GM19438 (cell line): Measurements from ENCODE around the gene ASPSCR1.
A peak's percentile ranks its signal among the peaks of the same experiment; 100 is the strongest.

Experiments used
- ATAC-seq: cut with Tn5 transposase; IDR thresholded peaks from one replicate; pipeline ENCODE4 v1.9.1; 2021; ENCODE audit warnings: low read depth; ENCODE audit not compliant: unreplicated experiment

The ASPSCR1 gene

GRCh38 chr17:81959362-81960129, 17.9 kb upstream of the ASPSCR1 start:
- no peak for ATAC-seq

- no peak for ATAC-seq
Observed at GRCh38 chr17:81960130-81960958, 17.1 kb upstream of the ASPSCR1 start.

DNA sequence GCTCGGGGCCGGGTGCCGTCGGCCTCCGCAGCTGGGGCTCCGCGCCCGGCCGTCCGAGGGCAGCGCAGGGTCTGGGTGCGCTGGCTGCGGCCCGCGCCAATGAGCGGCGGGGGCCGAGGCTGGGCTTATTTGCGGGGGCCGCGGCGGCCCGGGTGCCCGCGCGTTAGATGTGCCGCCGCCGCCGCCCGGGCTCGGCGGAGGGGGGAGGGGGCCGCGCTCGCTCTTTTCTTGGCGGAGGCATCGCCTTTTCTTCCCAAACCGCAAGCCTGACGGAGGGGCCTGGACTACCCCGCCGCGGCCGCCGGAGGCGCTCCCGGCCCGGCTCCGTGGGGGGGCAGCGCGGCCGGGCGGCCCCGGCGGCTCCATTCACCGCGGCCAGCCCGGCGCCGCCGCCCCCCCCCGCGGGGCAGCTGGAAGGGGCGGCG, 16.3 kb upstream of the ASPSCR1 start, which contains the start of gene NOTUM:
Gene NOTUM (minus strand): TSS at position 101 of the 425 bp plus-strand sequence. CDS start 278 bp downstream, outside the sequence.
- no peak for ATAC-seq

DNA sequence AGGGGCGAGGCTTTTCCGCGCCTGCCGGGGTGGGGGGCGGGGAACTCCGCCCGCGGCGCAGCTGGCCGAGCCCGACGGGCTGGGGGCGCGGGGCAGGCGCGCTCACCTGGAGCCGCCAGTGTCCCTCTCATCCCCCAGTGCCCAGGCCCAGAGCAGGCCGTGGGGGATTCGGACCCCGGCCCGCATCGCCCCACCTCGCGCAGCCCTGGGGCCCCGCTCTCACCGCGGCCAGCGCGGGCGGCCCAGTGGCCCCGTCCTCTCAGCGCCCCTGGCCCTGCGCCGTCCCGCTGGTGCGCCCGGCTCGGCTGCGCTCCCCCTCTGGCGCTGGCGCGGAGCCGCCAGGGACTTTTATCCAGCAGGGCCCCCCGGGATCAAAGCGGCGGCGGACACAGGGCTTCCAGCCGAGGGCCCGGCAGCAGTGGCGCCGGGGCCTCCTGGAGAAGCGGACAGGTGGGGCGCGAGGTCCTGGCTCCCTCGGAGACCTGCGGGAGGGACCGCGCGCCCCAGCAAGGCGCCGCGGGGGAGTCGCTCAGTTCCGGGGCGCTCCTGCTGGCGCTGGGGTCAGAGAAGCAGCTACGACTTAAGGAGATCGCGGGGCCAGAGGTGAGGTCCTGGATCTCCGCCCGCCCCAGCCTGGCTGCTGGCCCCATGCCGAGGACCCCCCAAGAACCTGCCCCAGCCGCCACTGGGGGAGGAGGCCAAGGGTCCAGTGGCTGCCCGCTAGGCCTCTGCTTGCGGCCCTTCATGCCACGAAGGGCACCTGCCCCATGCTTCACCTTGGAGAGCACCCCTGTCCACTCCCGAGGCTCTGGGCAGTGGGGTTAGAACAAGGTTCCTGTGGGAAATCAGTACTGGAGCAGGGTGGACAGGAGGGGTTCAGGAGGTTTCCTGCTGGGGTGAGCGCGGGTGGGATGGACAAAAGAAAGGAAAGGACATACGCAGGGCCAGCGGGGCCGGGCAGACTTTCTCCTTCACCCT, 15.6 kb upstream of the ASPSCR1 start:
- no peak for ATAC-seq

DNA sequence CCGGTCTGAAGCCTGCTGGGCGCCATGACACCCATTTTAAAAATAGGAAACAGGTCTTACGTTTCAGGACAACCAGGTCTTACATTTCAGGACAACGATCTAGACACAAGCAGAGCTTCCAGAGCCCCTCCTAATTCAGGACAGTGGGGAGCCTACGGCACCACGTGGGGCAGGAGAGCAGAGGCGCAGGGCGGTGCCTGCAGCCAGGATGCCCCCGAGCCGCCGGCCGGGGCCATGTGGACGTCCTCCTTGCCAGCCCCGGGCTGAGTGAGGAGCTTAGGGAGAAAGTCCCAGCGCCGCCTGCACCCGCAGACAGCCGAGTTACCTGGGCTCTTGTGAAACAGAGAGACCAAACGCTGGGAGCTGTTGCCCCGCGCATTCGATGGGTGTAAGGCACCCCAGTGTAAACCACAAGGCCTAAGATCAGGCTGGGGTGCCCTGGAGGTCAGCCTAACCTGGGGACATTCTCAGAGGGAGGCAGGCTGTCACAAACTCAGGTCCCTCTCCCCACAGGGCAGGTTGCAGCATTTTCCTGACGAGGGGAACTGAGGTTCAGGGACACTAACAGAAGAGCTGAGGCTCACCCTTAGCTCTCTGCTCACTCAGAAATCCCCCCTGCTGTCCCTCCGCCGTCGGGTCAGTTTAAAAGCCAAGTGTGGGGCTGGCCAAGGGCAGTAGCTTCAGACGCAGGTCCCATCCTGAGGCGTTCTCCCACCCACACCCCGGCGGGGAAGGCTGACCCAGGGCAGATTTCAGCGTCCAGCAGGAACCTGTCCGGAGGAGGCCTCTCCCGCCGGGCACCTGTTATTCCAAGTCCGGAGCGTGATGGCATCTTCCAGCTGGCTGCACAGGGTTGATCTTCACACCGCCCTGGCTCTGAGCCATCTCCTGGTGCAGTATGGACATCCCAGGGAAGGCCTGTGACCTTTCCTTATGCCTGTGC, 14.7 kb upstream of the ASPSCR1 start:
- no peak for ATAC-seq

DNA sequence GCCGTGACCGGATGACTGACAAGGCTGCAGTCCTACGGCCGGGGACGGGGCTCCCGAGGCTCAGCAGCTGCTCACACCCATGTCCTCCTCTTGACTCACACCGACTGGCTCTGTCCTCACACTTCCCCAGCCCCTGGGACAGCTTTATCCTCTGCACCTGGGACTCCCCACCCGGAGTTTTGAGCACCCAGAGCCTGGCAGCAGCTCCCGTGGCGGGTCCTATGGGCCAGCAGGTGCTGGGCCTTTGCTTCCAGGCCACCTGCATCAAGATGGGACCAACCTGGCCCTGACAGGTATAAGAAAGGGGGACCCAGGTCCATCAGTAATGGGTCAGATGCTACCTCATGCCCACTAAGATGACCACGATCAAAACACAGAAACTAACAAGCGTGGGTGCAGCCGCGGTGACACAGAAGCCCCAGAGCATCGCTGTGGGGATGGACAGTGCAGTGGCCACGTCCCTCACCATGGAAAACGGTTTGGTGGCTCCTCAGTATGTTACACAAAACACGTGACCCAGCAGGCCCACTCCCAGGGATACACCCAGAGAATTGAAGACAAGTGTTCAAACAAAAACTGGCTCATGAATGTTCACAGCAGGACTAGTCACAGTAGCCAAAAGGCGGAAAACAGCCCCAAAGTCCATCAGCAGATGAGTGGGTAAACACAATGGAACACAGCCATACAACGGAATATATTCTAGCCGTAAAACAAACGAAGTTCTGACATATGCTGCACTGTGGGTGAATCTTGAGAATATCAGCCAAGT, 13.2 kb upstream of the ASPSCR1 start:
- ATAC-seq = no peak

DNA sequence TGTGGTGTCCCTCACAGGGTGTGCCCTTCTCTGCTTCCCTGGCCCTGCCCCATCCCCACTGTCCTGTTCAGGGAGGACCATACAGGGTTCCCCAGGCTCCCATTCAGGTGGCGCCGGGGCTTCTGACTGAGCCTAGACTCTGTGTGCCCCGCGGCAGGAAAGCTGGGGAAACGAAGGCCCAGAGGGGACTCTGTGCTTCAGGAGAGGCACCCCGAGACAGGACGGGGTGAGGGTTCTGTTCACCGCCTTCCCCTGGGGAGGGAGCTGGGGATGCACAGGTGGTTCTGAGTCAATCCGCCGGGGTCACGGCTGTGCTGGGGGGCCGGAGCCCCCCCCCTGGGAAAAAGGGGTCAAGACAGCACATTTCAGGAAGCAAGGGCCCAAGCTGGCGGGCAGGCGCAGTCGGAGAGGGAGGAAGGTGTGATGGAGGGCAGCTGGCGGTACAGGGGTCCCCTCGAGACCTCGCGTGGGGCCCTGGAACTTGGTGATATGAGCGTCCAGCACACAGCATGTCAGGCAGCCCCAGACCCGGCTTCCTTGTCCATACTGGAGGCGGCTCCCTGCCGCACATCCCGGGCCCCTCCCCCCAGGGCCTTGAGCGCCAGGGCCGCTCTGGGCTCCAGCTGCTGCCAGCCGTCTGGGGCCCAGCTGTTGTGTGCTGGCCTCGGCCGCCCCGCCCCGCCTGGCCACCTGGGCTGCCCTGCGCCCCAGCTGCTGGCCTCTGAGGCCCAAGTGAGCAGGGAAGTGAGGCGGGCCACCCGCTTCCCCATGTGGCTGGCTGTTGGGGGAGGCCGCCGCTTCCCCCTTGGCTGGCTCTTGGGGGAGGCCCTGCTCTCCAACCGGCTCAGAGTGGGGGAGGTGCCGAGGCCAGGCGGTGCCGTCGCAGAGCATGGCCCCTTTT, 10.8 kb upstream of the ASPSCR1 start:
- ATAC-seq = no peak

DNA sequence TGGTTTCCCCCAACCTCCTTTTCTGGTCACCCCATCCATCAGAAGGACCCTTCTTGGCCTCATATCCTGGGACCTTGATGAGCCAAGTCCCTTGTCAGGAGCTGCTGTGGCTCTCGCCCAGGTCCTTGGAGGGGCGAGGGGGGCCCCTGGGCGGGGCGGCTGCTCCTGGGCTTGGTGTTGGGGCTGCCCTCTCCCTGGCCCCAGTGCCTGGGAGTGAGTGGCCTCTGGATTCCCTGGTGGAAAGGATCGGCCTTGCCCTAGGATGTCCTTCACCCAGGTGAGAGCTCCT, 10.2 kb upstream of the ASPSCR1 start:
- ATAC-seq = no peak

DNA sequence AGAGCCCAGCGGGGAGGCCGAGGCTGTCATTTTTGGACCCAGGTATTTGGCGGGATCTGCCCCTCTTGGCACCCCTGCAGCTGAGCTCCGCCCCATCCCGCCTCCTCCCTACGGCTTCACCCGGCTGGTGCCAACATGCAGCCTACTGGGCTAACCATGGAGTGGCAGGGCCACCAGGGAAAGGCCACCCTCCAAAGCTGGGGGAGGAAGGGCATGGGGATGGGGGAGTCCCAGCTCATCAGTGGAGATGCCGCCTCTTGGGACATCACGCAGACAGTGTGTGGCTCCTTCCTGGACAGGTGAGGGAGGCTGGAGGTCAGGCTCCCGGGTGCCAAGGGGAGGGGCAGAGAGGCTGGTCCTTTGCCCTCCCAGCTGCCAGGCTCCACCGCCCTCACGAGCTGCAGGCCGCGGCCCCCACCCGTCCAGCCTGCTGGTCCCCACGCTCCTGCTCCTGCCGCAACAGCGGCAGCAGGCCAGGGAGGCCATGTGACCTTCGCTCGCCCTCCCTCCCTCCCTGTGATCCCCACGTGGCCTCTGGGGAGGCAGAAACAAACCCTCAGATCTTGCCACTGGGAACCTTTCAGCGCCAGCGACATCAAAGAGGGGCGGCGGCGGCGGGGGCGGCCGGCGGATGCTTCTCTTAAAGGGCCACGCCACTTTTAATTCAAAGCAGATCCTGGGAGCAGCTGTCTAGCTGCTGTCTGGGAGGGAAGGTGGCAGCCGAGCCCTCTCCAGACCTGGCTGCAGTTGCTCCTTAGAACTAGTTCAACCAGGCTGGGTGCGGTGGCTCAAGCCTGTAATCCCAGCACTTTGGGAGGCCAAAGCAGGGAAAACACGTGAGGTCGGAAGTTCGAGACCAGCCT, 9.7 kb upstream of the ASPSCR1 start:
- ATAC-seq = no peak

- no peak for ATAC-seq
Observed at GRCh38 chr17:81968396-81968745, 9.1 kb upstream of the ASPSCR1 start.

DNA sequence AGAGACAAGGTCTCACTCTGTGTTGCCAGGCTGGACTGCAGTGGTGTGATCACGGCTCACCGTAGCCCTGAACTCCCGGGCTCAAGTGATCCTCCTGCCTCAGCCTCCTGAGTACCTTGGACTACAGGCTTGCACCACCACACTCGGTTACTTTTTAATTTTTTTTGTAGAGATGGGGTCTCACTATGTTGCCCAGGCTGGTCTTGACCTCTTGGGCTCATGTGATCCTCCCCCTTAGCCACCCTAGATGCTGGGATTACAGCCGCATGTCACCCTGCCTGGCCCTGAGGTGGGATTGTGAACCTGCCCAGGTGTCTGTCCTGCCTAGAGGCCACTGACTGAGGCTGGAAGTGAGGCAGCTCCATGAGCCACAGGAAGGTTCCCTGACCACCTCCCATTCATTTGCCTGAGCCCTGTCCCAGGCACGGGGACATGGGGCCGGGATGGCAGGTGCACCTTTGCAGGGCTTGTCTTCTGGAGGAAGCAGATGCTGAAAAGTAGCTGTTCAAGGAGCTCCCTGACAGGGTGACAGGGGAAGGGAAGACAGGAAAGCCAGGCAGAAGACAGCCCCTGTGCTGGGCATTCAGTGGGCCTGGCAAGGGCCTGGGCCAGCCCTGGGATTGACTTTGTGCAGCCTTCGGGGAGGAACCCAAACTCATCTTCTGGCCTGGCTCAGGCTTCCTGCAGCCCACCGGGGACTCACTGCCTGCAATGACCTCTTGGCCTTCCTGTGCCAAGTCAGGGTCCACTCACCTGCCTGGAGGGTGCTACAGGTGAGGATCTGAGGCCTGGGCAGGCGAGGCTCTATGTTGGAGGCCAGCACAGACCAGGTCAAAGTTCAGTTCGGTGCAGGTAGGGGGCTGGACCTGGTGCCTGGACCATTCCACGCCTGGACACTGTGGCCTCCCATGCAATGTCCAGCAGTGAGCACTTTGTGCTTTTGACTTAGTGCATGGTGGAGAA, 8.3 kb upstream of the ASPSCR1 start:
- ATAC-seq = no peak

DNA sequence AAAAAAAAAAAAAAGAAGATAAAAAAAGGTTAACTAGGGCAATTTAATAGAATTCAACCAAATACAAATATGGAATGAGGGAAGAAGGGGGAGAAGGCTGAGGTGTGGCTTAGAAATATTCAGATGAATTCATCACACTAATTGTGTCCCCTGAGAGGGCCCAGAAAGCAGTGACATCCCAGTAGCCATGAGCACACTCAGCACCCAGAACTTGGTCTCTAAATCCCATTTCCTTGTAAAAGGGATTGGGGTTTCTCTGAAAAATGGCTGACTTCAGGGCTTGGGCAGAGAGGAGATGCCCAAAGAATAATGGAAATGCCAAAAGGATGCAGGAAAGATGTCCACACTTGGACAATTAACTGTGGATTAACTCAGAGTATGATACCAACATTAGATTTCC, 4.0 kb upstream of the ASPSCR1 start:
- no peak for ATAC-seq

DNA sequence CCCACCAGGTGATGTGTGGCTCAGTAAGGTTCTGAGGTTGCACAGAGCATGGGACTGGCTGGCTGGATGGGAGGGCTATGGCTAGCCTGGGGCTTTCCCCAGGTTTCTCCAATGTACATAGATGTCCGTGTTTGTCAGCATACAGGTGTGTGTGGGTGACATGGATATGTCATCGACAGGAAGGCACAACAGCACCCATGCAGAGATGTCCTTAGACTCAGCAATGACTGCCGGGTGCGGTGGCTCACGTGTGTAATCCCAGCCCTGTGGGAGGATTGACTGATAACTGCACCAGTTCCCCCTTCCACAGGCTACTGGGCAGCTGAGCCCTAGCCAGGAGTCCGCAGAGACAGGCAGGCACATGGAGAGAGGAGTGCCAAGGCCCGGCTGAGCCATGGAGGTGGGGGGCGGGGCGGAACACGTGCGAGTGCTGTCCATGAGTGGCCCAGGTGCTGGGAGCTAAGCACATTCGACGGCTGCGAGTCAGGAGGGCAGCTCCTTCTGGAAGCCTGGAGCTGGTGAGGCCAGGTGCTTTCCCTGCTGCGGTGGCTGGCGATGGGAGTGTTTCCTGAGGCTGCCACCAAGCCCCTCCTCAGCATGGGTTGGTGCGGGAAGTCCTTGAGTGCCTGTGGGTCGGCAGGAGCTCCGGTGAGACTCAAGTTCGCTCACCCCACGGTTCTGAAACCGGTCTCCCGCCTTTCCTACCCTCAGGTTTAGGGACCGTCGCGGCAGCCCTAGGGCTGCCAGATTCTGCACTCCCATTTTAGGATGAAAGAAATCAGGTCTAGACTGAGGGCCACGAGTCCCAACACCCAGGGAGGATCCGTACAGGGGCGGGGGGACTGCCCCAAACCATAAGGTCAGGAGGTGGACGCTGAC, 858 bp upstream of the ASPSCR1 start:
- peak; percentile 10 for ATAC-seq

DNA sequence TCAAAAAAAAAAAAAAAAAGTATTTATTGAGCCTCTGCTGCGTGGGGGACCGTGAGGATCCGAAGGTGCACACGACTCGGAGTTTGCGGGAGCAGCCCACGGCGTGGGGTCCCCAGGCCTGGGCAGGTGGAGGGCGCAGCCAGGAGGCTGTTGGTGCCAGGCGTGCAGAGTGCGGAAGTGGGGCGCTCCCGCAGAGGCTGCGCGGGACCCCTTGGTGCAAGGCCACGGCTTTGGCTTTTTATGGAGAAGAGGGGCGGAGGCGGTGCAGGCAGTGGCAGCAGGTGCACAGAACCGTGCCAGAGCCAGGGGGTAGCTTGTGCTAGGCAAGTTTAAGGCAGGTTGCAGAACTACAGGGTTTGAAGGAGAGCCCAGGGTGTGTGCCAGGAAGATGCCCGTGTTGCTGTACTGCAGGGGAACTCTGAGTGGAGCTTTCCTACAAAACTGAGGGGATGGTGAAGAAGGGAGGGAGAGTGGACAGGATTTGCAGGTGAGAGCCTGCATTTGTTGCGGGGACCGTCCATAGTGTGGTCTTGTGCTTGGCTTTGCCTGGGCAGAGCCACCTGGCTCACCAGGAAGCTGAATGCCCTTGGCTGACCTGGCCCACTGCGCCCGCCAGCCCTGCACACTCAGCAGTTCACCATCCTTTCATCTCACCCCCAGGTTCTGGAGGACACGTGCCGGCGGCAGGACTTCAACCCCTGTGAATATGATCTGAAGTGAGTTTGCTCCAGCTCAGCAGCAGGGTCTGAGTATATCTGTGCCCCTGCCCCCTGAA, 1.3 kb downstream of the ASPSCR1 start:
- ATAC-seq = no peak
